CD8-positive, alpha-beta memory T cell (primary cell): ENCODE results near the gene FTSJ3. TPM values are rescaled to one million over a fixed set of nuclear protein-coding genes. Genes with fewer than 3 reads are reported as not detected.

Source experiments
- CTCF ChIA-PET: fragments of 350-600 bp; sonication (Branson Sonifier 250); formaldehyde crosslinking; loops from one replicate; lab custom pipeline; 2021; ENCODE audit warnings: antibody characterized with exemption; lab: Charles Lee
- POLR2A ChIA-PET: fragments of 350-600 bp; sonication (Branson Sonifier 250); formaldehyde crosslinking; loops from one replicate; lab custom pipeline; 2021; ENCODE audit warnings: antibody characterized with exemption; lab: Charles Lee
- DNase-seq, 5 donors: peaks; one replicate each; pipeline versions ENCODE4 v3.0.0 to v3.0.0-alpha.2; 2020 to 2022; ENCODE audit warnings: mixed read lengths in 1 of 5
- H3K27ac ChIP-seq: one replicate; pipeline ENCODE4 v1.7.0; 2013; ENCODE audit warnings: low read depth, mild to moderate bottlenecking, low read length, moderate library complexity
- H3K27me3 ChIP-seq: 2 replicates; pipeline ENCODE4 v1.7.0; 2013; ENCODE audit warnings: low read length, mild to moderate bottlenecking; ENCODE audit not compliant: insufficient read depth, poor library complexity, severe bottlenecking
- H3K36me3 ChIP-seq: 2 replicates; pipeline ENCODE4 v1.7.0; 2013; ENCODE audit warnings: mild to moderate bottlenecking, low read length, moderate library complexity; ENCODE audit not compliant: insufficient read depth
- H3K4me1 ChIP-seq: 2 replicates; pipeline ENCODE4 v1.7.0; 2013; ENCODE audit warnings: mild to moderate bottlenecking, low read length, moderate library complexity; ENCODE audit not compliant: insufficient read depth
- H3K4me3 ChIP-seq: 2 replicates; pipeline ENCODE4 v1.7.0; 2013; ENCODE audit warnings: mild to moderate bottlenecking, low read length
- H3K9me3 ChIP-seq: 2 replicates; pipeline ENCODE4 v1.7.0; 2013; ENCODE audit warnings: mild to moderate bottlenecking, low read length
- H3K27ac Mint-ChIP-seq, 8 donors: one replicate each; pipeline ENCODE4 v1.8.0; 2020 to 2021; ENCODE audit warnings: mixed read lengths in 8 of 8, mild to moderate bottlenecking in 6 of 8, inconsistent platforms in 3 of 8, moderate library complexity in 3 of 8
- H3K27me3 Mint-ChIP-seq, 2 donors: one replicate each; pipeline ENCODE4 v1.8.0; 2020 to 2021; ENCODE audit warnings: mixed read lengths in 2 of 2, mild to moderate bottlenecking in 1 of 2, moderate library complexity in 1 of 2
- H3K36me3 Mint-ChIP-seq, 3 donors: one replicate each; pipeline ENCODE4 v1.8.0; 2020 to 2021; ENCODE audit warnings: mixed read lengths in 3 of 3, inconsistent platforms in 1 of 3, mild to moderate bottlenecking in 1 of 3
- H3K4me1 Mint-ChIP-seq, 3 donors: one replicate each; pipeline ENCODE4 v1.8.0; 2020 to 2021; ENCODE audit warnings: mixed read lengths in 3 of 3, inconsistent platforms in 1 of 3, mild to moderate bottlenecking in 1 of 3
- H3K4me3 Mint-ChIP-seq, 7 donors: one replicate each; pipeline ENCODE4 v1.8.0; 2020 to 2021; ENCODE audit warnings: mixed read lengths in 7 of 7, mild to moderate bottlenecking in 6 of 7, moderate library complexity in 4 of 7, inconsistent platforms in 2 of 7
- H3K9me3 Mint-ChIP-seq, 5 donors: one replicate each; pipeline ENCODE4 v1.8.0; 2020 to 2022; ENCODE audit warnings: mixed read lengths in 5 of 5, mild to moderate bottlenecking in 3 of 5, moderate library complexity in 2 of 5, inconsistent platforms in 1 of 5
- polyA plus RNA-seq: library from polyadenylated mRNA; unstranded; fragments of 300-500 nt; fragmentation: Illumina TruSeq; gene quantifications from one replicate; pipeline ENCODE4 v1.2.3, GENCODE V29; 2021
- total RNA-seq, 2 experiments: library from RNA; stranded (reverse); gene quantifications; one replicate each; pipeline ENCODE4 v1.2.3, GENCODE V29; 2021

The FTSJ3 gene
- total and polyA plus RNA-seq, 3 experiments from 2014 or later, result 34.8 to 102 (median 98.1) TPM

- CTCF ChIA-PET, result interaction anchor here (0.8 to 1.8 kb wide), 2 partner anchors 17 to 31 kb away, joined by 4 to 5 read pairs; no protein-coding TSS in a partner anchor
- Mint-ChIP-seq H3K4me3 (no peak overlapping the region), H3K36me3 (peaks cover 0 to 100% (median 31%) of the 10 kb centered on the region in 3 donors), H3K4me1 (peaks cover 5 to 13% (median 7%) of the 10 kb centered on the region in 3 donors), H3K27me3 (no peaks in the 10 kb centered on the region), H3K27ac (peak overlapping the region in 5 of 8 donors; percentile 15 to 95 (median 47)), H3K9me3 (no peaks in the 10 kb centered on the region)
- Histone ChIP-seq H3K9me3 (no peaks in the 10 kb centered on the region), H3K27me3 (no peaks in the 10 kb centered on the region), H3K4me3 (no peak overlapping the region), H3K27ac (no peak overlapping the region), H3K4me1 (peaks cover 5% of the 10 kb centered on the region), H3K36me3 (peaks cover 89% of the 10 kb centered on the region)
- no peak for DNase-seq
- POLR2A ChIA-PET, result interaction anchor here (0.6 kb wide), 1 partner anchor 759 kb away, joined by 8 read pairs; no protein-coding TSS in a partner anchor
Observed at GRCh38 chr17:63817736-63818385, 9.6 kb downstream of the FTSJ3 start.

GRCh38 chr17:63816669-63817068, 10.8 kb downstream of the FTSJ3 start:
- Mint-ChIP-seq H3K9me3 (no peaks in the 10 kb centered on the region), H3K4me1 (peaks cover under 1 to 6% (median 3%) of the 10 kb centered on the region in 3 donors), H3K27me3 (no peaks in the 10 kb centered on the region), H3K36me3 (peaks cover 0 to 100% (median 29%) of the 10 kb centered on the region in 3 donors), H3K4me3 (no peak overlapping the region), H3K27ac (peak overlapping the region in 3 of 8 donors; percentile 13 to 74 (median 15))
- Histone ChIP-seq H3K4me3 (no peak overlapping the region), H3K27me3 (no peaks in the 10 kb centered on the region), H3K9me3 (no peaks in the 10 kb centered on the region), H3K36me3 (peaks cover 87% of the 10 kb centered on the region), H3K4me1 (peaks cover 5% of the 10 kb centered on the region), H3K27ac (no peak overlapping the region)
- ChIA-PET POLR2A (interaction anchor here (1.4 kb wide), 1 partner anchor 10 kb away, joined by 3 read pairs; no protein-coding TSS in a partner anchor), CTCF (no interaction called here)
- no peak for DNase-seq

GRCh38 chr17:63816123-63816522, 11.3 kb downstream of the FTSJ3 start:
- Mint-ChIP-seq H3K27ac (peak overlapping the region in 1 of 8 donors; percentile 54), H3K4me3 (no peak overlapping the region), H3K36me3 (peaks cover 0 to 100% (median 30%) of the 10 kb centered on the region in 3 donors), H3K4me1 (peaks cover 0 to 6% (median under 1%) of the 10 kb centered on the region in 3 donors), H3K27me3 (no peaks in the 10 kb centered on the region), H3K9me3 (no peaks in the 10 kb centered on the region)
- no peak for DNase-seq
- Histone ChIP-seq H3K36me3 (peaks cover 87% of the 10 kb centered on the region), H3K27ac (no peak overlapping the region), H3K4me3 (no peak overlapping the region), H3K4me1 (peaks cover 5% of the 10 kb centered on the region), H3K27me3 (no peaks in the 10 kb centered on the region), H3K9me3 (no peaks in the 10 kb centered on the region)
- ChIA-PET CTCF (no interaction called here), POLR2A (interaction anchor here (1.4 kb wide), 1 partner anchor 10 kb away, joined by 3 read pairs; no protein-coding TSS in a partner anchor)

- no peak overlapping the region for H3K27ac ChIP-seq
- no peak for DNase-seq
- no peak overlapping the region for H3K4me3 Mint-ChIP-seq
- peak overlapping the region in 1 of 8 donors; percentile 42 for H3K27ac Mint-ChIP-seq
- H3K9me3 Mint-ChIP-seq, result no peaks in the 10 kb centered on the region
- H3K36me3 ChIP-seq, result peaks cover 80% of the 10 kb centered on the region
- peaks cover 0 to 5% (median 0%) of the 10 kb centered on the region in 3 donors for H3K4me1 Mint-ChIP-seq
- H3K9me3 ChIP-seq, result no peaks in the 10 kb centered on the region
- H3K36me3 Mint-ChIP-seq, result peaks cover 0 to 92% (median 51%) of the 10 kb centered on the region in 3 donors
- H3K27me3 Mint-ChIP-seq, result no peaks in the 10 kb centered on the region
- H3K4me1 ChIP-seq, result no peaks in the 10 kb centered on the region
- H3K27me3 ChIP-seq, result no peaks in the 10 kb centered on the region
- H3K4me3 ChIP-seq, result no peak overlapping the region
- POLR2A ChIA-PET, result no interaction called here
- CTCF ChIA-PET, result no interaction called here
Observed at GRCh38 chr17:63809970-63810369, 17.5 kb downstream of the FTSJ3 start.

- H3K9me3 Mint-ChIP-seq, result no peaks in the 10 kb centered on the region
- no peaks in the 10 kb centered on the region for H3K4me1 ChIP-seq
- H3K4me3 Mint-ChIP-seq, result no peak overlapping the region
- H3K27ac Mint-ChIP-seq, result peak overlapping the region in 2 of 8 donors; percentile 57 to 66
- no peak for DNase-seq
- H3K27me3 ChIP-seq, result no peaks in the 10 kb centered on the region
- peaks cover 59% of the 10 kb centered on the region for H3K36me3 ChIP-seq
- peaks cover 4 to 78% (median 41%) of the 10 kb centered on the region in 3 donors for H3K36me3 Mint-ChIP-seq
- no peaks in the 10 kb centered on the region for H3K27me3 Mint-ChIP-seq
- CTCF ChIA-PET, result interaction anchor here (0.5 kb wide), 1 partner anchor 43 kb away, joined by 3 read pairs; no protein-coding TSS in a partner anchor
- H3K4me1 Mint-ChIP-seq, result peaks cover 0 to 5% (median 3%) of the 10 kb centered on the region in 3 donors
- POLR2A ChIA-PET, result no interaction called here
- H3K4me3 ChIP-seq, result no peak overlapping the region
- no peak overlapping the region for H3K27ac ChIP-seq
- no peaks in the 10 kb centered on the region for H3K9me3 ChIP-seq
Observed at GRCh38 chr17:63805591-63805990, 21.9 kb downstream of the FTSJ3 start.

GRCh38 chr17:63804328-63804727, 23.1 kb downstream of the FTSJ3 start:
- CTCF ChIA-PET, result no interaction called here
- Mint-ChIP-seq H3K36me3 (peaks cover 12 to 80% (median 33%) of the 10 kb centered on the region in 3 donors), H3K4me3 (no peak overlapping the region), H3K27me3 (no peaks in the 10 kb centered on the region), H3K4me1 (peaks cover 0 to 5% (median 3%) of the 10 kb centered on the region in 3 donors), H3K9me3 (no peaks in the 10 kb centered on the region), H3K27ac (peak overlapping the region in 5 of 8 donors; percentile 36 to 93 (median 56))
- Histone ChIP-seq H3K27me3 (no peaks in the 10 kb centered on the region), H3K36me3 (peaks cover 57% of the 10 kb centered on the region), H3K9me3 (no peaks in the 10 kb centered on the region), H3K4me1 (no peaks in the 10 kb centered on the region), H3K4me3 (no peak overlapping the region), H3K27ac (no peak overlapping the region)
- DNase-seq, result no peak
- POLR2A ChIA-PET, result no interaction called here

GRCh38 chr17:63800783-63801182, 26.7 kb downstream of the FTSJ3 start:
- Histone ChIP-seq H3K4me1 (no peaks in the 10 kb centered on the region), H3K4me3 (no peak overlapping the region), H3K9me3 (no peaks in the 10 kb centered on the region), H3K27me3 (no peaks in the 10 kb centered on the region), H3K27ac (no peak overlapping the region), H3K36me3 (peaks cover 60% of the 10 kb centered on the region)
- CTCF ChIA-PET, result no interaction called here
- Mint-ChIP-seq H3K9me3 (no peaks in the 10 kb centered on the region), H3K4me1 (peaks cover 0 to 6% (median 1%) of the 10 kb centered on the region in 3 donors), H3K27ac (peak overlapping the region in 1 of 8 donors; percentile 50), H3K27me3 (no peaks in the 10 kb centered on the region), H3K36me3 (peaks cover 12 to 85% (median 24%) of the 10 kb centered on the region in 3 donors), H3K4me3 (no peak overlapping the region)
- no peak for DNase-seq
- POLR2A ChIA-PET, result no interaction called here

- H3K9me3 ChIP-seq, result no peaks in the 10 kb centered on the region
- H3K27ac ChIP-seq, result no peak overlapping the region
- Mint-ChIP-seq H3K36me3 (peaks cover 16 to 87% (median 18%) of the 10 kb centered on the region in 3 donors), H3K4me3 (no peak overlapping the region), H3K27me3 (no peaks in the 10 kb centered on the region), H3K27ac (peak overlapping the region in 1 of 8 donors; percentile 4), H3K4me1 (peaks cover 0 to 8% (median 0%) of the 10 kb centered on the region in 3 donors), H3K9me3 (no peaks in the 10 kb centered on the region)
- no peaks in the 10 kb centered on the region for H3K27me3 ChIP-seq
- H3K4me1 ChIP-seq, result no peaks in the 10 kb centered on the region
- H3K4me3 ChIP-seq, result no peak overlapping the region
- POLR2A ChIA-PET, result no interaction called here
- CTCF ChIA-PET, result no interaction called here
- peaks cover 61% of the 10 kb centered on the region for H3K36me3 ChIP-seq
- DNase-seq, result no peak
Observed at GRCh38 chr17:63798572-63799106, 28.8 kb downstream of the FTSJ3 start.
